ENCODE measurements around the gene NECAB3. TPM values are rescaled to one million over a fixed set of nuclear protein-coding genes. Genes with fewer than 3 reads are reported as not detected.
A peak's percentile ranks its signal among the peaks of the same experiment; 100 is the strongest.

Gene NECAB3
- total RNA-seq, 2 donors from 2014 or later: 77.2 to 92.3 TPM

GRCh38 chr20:33622705-33623365 lies 51.4 kb downstream of the NECAB3 start:
- no peaks in the 10 kb centered on the region for H3K9me3 Mint-ChIP-seq
- Histone ChIP-seq H3K27ac (ENCODE audit: low read depth, low read length) (no peak overlapping the region), H3K27me3 (ENCODE audit: control insufficient read depth, insufficient read depth, low read length, poor library complexity, severe bottlenecking) (no peaks in the 10 kb centered on the region), H3K4me3 (ENCODE audit: low read length) (no peak overlapping the region), H3K9me3 (ENCODE audit: control insufficient read depth, low read length) (no peaks in the 10 kb centered on the region), H3K9ac (ENCODE audit: extremely low read depth, low read length, poor library complexity, severe bottlenecking) (no peak overlapping the region), H3K4me1 (ENCODE audit: control insufficient read depth, insufficient read depth, low read length) (no peaks in the 10 kb centered on the region), H3K36me3 (ENCODE audit: control insufficient read depth, insufficient read depth, low read length) (peaks cover 59% of the 10 kb centered on the region)
- WGBS, 2 experiments (ENCODE audit: insufficient coverage in 1 of 2, insufficient read length in 1 of 2): 92 to 96% methylated on average over 7 to 10 of the region's 10 CpGs
- DNase-seq: no peak
- H3K4me3 Mint-ChIP-seq: no peak overlapping the region
- peaks cover 65% of the 10 kb centered on the region for H3K36me3 Mint-ChIP-seq (ENCODE audit: low read depth)
- H3K4me1 Mint-ChIP-seq: no peaks in the 10 kb centered on the region
- H3K27ac Mint-ChIP-seq: peak overlapping the region; percentile 20
- no peak for TF ChIP-seq CTCF (conservative IDR thresholded peaks at IDR 0.05)
- H3K27me3 Mint-ChIP-seq (ENCODE audit: insufficient read depth): no peaks in the 10 kb centered on the region

GRCh38 chr20:33621717-33622400 lies 52.4 kb downstream of the NECAB3 start:
- TF ChIP-seq CTCF (conservative IDR thresholded peaks at IDR 0.05): no peak
- H3K27ac Mint-ChIP-seq: no peak overlapping the region

GRCh38 chr20:33612001-33612400 lies 62.2 kb downstream of the NECAB3 start:
- H3K27me3 Mint-ChIP-seq (ENCODE audit: insufficient read depth): no peaks in the 10 kb centered on the region
- no peak for DNase-seq
- H3K4me1 ChIP-seq (ENCODE audit: control insufficient read depth, insufficient read depth, low read length): no peaks in the 10 kb centered on the region
- H3K9ac ChIP-seq (ENCODE audit: extremely low read depth, low read length, poor library complexity, severe bottlenecking): no peak overlapping the region
- no peak overlapping the region for H3K27ac ChIP-seq (ENCODE audit: low read depth, low read length)
- H3K27me3 ChIP-seq (ENCODE audit: control insufficient read depth, insufficient read depth, low read length, poor library complexity, severe bottlenecking): no peaks in the 10 kb centered on the region
- H3K4me3 Mint-ChIP-seq: no peak overlapping the region
- TF ChIP-seq CTCF (conservative IDR thresholded peaks at IDR 0.05): no peak
- no peak overlapping the region for H3K4me3 ChIP-seq (ENCODE audit: low read length)
- 67 to 71% methylated on average over 2 to 3 of the region's 4 CpGs for WGBS, 2 experiments (ENCODE audit: insufficient coverage in 1 of 2, insufficient read length in 1 of 2)
- peaks cover 64% of the 10 kb centered on the region for H3K36me3 ChIP-seq (ENCODE audit: control insufficient read depth, insufficient read depth, low read length)
- H3K27ac Mint-ChIP-seq: no peak overlapping the region
- no peaks in the 10 kb centered on the region for H3K4me1 Mint-ChIP-seq
- peaks cover 57% of the 10 kb centered on the region for H3K36me3 Mint-ChIP-seq (ENCODE audit: low read depth)
- H3K9me3 Mint-ChIP-seq: no peaks in the 10 kb centered on the region
- H3K9me3 ChIP-seq (ENCODE audit: control insufficient read depth, low read length): no peaks in the 10 kb centered on the region

More at GRCh38 chr20:33621717-33622400, 52.4 kb downstream of the NECAB3 start:
- Histone ChIP-seq H3K9ac (ENCODE audit: extremely low read depth, low read length, poor library complexity, severe bottlenecking) (no peak overlapping the region), H3K4me1 (ENCODE audit: control insufficient read depth, insufficient read depth, low read length) (no peaks in the 10 kb centered on the region), H3K9me3 (ENCODE audit: control insufficient read depth, low read length) (no peaks in the 10 kb centered on the region), H3K27ac (ENCODE audit: low read depth, low read length) (no peak overlapping the region), H3K4me3 (ENCODE audit: low read length) (no peak overlapping the region), H3K27me3 (ENCODE audit: control insufficient read depth, insufficient read depth, low read length, poor library complexity, severe bottlenecking) (no peaks in the 10 kb centered on the region), H3K36me3 (ENCODE audit: control insufficient read depth, insufficient read depth, low read length) (peaks cover 56% of the 10 kb centered on the region)
- Mint-ChIP-seq H3K4me3 (no peak overlapping the region), H3K36me3 (ENCODE audit: low read depth) (peaks cover 60% of the 10 kb centered on the region), H3K27me3 (ENCODE audit: insufficient read depth) (no peaks in the 10 kb centered on the region), H3K9me3 (no peaks in the 10 kb centered on the region), H3K4me1 (no peaks in the 10 kb centered on the region)
- no peak for DNase-seq
- 94 to 100% methylated on average over 3 to 4 of the region's 4 CpGs for WGBS, 2 experiments (ENCODE audit: insufficient coverage in 1 of 2, insufficient read length in 1 of 2)
